GM18867 (cell line): Measurements from ENCODE around the gene FOXD2.

Source experiments
- ATAC-seq: cut with Tn5 transposase; IDR thresholded peaks from one replicate; pipeline ENCODE4 v1.9.1; 2021; ENCODE audit warnings: mild to moderate bottlenecking, moderate library complexity; ENCODE audit not compliant: unreplicated experiment

The FOXD2 gene

DNA sequence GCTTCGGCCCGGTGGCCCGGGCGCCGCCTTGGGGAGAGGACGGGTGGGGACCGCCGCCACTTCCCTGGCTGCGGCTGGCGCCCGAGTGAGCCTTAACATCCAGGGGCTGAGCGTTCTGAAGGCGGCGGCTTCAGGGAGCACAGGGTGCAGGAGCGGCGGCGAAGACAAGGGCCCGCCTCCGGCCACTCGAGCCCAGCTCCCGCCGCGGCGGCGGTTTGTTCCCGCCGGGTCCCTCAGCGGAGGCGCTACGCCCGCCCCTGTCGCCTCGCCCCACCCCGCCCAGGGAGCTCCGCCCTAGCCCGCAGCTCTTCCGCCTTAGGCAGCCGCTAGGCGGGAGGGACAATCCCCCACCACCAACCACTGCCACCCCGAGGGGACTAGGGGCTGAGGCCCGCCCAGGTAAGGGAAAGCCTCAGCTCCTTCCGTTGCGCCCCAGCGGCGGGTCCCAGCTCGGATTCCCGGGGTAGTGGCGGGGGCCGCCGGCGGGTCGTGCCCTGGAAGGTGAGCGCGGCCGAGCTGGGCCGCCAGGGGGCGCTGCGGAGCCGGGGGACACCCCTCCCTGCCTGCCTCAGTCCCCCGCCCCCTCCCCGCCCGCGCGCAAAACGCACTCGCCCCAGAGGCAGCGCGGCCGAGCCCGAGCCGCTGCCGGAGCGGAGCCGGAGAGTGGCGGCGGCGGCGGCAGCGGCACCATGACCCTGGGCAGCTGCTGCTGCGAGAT lies at the start of gene FOXD2:
Gene FOXD2 (plus strand): TSS at position 598 of the 718 bp plus-strand sequence. CDS start 92 bp downstream, at position 690.
- peak; percentile 85 for ATAC-seq

DNA sequence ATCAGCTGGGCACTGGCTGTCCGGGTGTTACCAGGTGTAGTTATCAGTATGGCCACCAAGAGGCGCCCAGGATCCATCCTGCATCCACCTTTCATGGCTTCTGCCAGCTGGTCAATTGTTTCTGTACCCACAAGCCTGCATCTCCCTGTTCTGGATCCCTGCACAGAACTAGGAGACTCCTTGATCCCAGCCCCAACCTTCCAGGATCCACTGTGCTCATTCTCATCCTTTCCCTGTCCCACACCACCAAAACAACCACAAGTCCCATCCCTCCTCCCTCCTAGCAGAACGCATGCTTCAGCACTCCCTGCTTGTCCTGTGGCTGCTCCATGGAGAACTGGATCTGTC lies 49.0 kb upstream of the FOXD2 start:
- peak; percentile 81 for ATAC-seq

DNA sequence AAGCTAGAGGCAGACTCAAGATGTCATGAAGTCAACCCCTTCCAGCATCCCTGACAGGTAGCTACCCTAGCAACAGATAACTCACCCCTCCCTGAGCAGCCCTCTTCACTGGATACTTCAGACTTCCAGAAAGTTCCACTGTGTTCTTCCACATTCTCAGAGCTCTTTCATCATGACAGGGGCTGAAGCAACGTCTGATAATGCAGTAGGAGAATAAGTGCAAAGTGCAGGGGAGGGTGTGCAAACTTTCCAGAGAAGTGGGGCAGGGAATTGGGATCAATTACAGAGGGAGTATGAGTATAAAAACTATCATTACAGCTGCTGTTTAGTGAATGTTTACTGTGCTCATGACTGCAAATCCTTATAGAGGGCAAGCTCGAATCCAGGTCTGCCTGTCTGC lies 48.1 kb upstream of the FOXD2 start:
- ATAC-seq, result no peak

DNA sequence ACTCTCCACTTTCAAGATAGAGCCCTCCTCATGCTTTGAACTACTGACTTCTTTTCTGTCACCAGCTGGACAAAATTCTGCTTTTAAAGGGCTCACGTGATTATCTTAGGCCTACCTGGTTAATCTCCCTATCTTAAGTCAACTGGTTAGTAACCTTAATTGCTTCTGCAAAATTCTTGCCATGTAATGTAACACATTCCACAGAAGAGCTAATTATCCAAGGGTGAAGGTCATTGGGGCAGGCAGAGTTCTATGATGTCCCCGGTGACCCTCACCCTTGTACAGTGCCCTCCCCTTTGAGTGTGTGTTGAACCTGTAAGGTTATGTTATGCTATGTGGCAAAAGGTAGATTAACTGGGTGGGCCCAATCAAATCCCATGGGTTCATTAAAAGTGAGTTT lies 47.0 kb upstream of the FOXD2 start:
- no peak for ATAC-seq

DNA sequence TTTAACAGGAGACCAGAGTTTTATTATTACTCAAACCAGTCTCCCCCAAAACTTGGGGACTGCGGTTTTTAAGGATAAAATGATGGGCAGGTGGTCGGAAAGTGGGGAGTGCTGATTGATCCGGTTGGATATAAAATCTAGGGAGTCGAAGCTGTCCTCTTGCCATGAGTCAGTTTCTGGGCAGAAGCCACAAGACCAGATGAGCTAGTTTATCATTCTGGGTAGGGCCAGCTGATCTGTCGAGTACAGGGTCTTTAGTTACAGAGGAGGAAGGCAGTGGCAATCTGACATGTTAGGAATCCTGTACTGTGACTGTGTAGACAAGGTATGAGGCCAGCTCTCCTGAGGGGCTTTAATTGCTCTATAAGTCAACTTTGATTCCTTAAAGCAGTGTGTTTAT lies 44.7 kb upstream of the FOXD2 start:
- no peak for ATAC-seq

DNA sequence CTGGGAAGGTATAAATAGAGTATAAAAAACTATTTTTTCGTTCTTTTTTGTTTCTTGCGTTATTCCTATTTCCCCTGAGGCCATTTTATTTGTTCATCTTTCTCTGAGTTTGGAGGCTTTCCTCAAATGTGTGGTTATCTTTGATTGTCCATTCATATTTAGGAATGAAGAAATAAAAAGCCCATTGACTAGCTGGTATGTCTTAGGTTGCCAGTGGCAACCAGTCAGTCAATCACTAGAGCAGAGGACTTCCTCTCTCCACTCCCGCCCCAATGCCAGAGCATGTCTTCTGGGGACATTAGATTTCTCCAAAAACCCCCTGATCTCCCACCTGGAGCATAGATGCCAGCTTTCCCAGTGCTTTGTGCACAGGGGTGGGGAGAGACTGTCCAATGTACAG lies 42.4 kb upstream of the FOXD2 start:
- no peak for ATAC-seq

DNA sequence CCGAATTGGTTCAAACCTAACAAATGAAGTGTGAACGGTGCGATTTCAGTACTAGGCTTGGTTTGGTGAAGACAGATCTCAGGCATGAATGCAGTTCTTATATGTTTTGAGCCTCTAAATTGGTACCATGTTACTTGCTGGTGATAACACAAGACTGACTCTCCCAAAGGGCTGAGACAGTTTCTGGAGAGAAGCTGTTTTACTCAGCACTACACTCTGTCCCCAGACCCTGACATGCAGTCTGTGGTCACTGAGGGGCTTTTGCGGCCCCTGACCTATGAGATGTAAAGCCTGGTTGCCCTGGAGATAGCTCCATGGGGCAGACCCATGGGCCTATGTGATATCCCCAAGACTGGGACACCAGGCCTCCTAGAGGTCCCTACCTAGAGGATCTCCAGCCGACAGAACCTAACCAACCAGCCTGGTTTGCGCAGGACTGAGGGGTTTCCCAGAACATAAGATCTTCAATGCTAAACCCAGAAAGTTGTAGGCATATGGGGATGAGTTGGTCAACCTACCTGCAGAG lies 41.1 kb upstream of the FOXD2 start:
- ATAC-seq, result no peak

DNA sequence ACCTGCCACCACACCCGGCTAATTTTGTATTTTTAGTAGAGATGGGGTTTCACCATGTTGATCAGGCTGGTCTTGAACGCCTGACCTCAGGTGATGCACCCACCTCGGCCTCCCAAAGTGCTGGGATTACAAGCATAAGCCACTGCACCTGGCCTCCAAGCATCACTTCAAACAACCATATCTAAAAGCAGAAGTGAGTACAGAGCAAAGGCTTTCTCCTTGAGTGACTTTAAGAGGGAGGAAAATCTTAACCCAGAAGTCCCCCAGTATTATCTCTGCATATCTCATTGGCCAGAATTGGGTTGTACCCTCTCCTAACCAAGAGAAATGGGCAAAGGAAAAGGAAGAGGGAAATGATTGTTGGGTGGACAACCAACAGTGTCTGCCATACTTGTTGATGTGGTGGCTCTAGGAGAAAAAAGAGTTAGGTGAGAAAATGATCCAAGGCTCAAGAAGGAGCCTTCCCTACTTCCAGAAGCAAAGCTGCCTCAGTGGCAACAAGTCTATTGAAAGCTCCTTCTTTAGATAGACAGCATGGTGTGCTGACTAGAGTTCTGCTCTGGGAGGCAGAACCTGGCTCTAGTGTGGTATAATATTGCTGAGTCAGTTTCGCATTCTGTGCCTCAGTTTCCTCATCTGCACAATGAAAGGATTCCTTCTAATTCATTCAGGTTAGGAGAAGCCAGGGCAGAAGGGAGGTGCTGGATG lies 38.6 kb upstream of the FOXD2 start:
- no peak for ATAC-seq

DNA sequence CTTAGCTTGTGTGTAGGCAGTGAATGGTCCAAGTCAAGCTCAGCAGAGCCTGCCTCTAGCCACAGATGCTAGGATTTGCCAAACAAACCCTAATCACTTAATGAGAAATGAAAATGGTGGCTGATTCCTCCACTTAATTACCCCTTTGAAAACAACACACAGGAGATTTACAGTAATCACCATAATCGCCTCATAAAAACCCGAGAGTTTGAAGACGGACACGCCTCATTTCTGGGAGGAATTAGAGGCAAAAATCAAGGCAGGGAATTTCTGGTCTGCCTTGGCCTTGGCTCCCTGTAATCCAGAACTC lies 38.0 kb upstream of the FOXD2 start:
- no peak for ATAC-seq

DNA sequence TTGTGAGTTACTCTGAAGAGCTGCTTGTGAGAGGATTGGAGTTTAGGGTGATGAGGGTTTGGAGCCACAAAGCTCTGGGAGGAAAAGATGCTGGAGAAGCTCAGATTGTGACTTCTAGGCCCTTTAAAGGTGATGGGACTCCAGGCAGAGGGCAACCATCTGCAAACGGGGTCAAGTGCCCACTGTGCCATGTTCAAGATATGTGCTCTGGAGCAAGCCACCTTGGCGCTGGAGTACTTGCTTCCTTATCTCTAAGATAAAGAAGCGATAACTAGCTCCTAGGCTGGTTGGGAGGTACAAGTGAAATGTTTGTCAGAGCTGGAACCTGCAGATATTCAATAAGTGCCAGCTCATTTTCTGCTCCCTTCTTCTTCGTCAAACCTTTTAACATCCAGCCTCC lies 36.1 kb upstream of the FOXD2 start:
- ATAC-seq, result no peak

DNA sequence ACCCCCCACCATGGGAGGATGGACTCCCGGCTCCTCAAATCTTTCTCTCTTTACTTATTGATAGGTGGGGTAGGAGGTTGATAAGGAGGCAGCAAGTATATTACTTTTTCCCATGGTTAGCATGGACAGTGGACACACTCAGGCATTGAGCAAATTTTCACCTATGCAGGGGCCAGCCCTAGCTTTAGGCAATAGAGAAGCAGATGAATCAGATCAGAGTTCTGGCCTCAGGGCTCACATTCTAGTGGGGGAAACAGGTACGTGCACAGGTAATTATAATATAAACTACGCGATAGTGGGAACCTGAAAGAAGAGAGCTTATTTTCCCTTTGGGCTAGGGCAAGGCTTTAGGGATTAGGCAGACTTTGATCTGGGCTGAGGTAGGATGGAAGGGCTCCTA lies 35.3 kb upstream of the FOXD2 start:
- no peak for ATAC-seq

DNA sequence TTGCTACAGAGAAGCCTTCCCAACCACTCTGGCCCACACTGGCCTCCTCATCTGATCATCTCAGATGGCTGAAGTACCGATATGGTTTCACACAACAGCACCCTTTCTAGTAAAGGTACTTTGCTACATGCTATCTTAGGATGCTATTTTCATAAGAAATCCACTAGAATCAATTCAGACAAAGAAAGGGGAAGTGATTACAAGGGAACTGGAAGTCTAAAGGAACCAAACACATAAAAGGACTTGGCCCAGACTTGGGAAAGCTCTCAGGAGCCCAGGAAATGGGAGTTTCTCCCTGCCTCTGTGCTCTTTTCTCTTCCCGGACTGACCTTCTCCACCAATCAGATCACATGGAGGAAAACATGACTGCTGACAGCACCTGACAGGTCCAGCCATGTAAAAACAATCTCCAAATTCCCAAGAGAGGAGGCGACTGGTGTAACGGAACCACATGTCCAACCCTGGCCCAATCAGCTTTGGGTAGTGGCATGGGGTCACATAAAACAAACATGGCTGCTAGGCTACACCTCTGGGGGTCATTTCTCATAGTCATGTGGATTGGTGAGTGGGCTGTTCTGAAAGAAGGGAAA lies 34.4 kb upstream of the FOXD2 start:
- ATAC-seq, result no peak

DNA sequence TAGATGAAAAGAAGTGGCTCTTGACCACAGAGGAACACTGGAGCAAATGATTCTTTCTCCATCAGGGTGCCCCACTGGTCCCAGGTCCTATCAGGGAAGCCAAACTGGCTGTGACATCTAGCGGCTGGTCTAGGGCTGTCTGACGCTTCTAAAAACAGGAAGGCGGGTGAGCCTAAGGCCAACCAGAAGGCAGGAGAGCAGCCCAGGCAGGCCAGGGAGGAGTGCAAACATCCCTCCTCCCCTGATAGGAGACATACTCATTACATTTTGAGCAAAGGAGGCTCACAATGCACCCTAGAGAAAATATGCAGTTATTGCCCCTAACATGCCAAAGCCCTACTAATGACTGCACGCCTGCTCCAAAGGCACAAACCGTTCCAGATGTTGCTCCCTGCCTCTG lies 32.1 kb upstream of the FOXD2 start:
- no peak for ATAC-seq

DNA sequence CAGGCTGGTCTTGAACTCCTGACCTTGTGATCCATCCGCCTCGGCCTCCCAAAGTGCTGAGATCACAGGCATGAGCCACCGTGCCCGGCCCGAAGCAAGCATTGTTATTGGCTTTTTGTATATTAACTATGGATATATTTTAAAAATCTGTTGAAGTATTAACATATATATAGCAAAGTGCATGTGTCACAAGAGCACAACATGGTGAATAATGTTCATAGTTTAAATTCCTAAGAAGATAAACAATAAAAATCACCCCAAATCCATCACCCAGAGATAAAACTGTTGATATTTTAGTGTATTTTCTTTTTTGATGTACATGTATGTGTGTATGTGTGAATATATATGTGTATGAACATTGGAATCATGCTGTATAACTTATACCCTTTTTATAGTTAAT lies 30.9 kb upstream of the FOXD2 start:
- no peak for ATAC-seq

DNA sequence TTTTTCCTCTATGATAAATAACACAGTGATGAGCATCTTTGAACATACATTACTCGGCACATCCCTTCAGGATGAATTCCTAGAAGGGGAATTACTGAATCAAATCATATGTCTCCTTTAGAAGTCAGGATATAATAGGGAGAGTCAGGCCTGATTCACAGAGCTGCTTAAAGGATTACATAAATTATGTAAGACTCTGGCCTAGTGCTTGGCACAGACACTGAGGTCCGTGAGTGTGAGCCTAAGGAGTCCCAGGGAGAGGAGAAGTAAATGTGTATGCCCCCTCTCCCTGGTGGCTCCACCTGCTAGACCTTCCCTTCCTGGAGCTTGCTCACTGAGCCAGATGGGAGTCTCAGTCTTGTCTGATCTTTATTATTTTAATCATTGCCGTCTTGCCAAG lies 30.4 kb upstream of the FOXD2 start:
- no peak for ATAC-seq

DNA sequence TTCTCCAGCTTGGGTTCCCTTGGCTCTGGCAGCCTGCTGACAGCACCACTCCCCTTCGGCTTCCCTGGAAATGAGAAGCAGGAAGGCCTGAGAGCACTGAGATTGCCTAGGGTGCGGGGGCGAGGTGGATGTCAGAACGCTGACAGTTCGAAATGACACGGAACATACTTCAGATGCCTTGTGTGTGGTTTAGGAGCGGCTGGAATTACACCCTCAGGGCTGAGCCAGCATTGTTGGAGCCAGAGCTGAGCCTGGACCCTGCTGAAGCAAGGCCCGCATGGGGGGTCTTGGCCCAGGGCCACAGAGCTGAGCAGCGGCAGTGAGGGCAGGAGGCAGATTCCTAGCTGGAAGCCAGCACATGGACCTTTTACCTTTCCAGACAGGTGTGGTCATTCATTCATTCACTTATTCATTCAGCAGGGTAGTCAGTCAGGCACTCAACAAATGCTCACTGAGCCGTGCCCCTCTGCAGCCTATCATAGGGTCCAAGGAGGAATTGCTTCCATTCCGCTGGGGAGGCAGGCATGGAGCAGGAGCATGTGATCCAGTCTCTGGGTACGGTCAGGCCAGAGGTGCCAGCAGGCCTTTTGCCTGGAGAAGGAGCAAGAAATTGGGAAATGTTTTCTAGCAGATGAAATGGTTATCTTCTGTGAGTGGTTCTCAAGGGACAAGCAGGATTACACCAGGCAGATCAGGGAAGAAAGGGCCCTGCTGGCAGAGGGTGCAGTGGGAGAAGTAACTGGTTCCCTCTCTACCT lies 28.4 kb upstream of the FOXD2 start:
- ATAC-seq, result no peak

DNA sequence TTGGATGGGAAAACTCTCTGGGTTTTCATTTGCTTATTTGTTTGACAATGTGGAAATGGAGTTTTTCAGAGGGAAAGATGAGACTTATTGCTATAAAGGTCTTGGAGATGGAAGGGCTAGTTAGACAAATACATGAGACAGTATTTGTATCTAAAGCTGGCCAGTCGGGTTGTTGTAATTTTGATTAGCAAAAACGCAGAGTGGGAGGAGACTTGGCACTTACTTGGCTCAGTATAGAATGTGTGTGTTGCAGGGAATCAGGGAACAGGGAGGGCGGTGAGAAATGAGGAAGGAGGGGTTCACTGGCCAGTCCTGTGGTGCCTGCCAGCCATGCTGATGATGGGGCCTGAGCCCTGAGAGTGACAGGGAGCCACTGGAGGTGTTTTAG lies 27.8 kb upstream of the FOXD2 start:
- ATAC-seq, result no peak

DNA sequence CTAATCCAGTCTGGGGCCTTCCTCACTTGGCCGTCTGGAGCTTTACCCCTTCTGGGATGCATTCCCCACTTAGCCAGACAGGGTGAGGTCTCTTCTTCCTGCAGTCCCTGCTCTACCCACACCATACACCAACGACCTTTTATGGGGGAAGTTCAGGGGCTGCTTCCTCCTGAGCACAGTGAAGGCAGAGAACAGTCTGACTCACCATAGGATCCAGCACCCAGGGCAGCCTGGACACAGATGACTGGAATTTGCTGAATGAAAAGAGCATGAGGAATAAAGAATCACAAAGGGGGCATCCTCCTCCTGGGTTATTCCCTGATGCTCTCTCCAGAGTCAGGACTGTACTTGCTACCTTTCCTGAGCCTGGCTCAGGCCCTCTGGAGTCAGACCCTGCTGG lies 26.4 kb upstream of the FOXD2 start:
- no peak for ATAC-seq

DNA sequence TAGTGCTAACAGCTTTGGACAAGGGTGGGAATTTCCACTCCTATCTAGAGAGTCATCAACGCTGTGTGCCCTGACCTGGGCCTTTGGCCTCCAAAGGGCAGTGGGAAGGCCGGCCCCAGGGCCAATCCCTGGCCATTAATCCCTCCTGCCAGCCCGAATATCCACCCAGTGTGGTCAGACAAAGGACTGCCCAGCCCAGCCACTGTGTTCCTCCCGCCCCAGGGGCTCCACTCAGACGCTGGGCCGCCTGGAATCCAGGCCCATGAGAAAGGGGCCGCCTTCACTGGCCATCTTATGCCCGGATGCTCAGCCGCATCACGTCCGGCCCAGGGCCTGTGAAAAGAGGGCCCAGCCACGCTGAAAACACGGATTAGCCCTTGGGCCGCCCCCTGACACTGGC lies 25.4 kb upstream of the FOXD2 start:
- ATAC-seq, result no peak

DNA sequence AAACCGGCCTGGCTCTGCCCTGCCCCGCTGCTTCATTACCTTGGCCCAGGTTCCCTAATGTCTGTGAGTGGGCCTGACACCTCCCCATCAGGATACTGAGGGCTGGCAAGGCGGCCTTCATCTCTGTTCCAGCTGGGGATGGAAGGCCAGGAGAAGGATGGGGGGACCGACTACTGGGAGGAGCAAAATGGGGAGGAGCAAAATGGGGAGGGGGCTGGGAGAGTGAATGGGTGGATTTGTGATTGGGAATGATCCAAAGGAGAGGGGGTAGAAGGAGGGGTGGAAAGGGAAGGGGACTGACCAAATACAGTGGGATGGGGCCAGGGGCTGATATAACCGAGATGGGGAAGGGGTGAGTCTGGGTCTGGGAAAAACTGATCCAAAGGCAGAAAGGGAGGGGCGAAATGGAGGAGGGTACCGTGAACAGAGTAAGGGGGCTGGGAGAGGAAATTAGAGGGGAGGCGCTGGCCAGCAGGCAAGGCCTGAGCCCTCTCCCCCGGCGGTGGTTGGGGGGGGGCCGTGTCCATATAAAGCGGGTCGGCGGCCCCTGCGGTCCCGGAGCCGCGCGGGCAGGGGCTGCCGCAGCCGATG lies 22.0 kb upstream of the FOXD2 start, which contains the start of gene FOXE3:
Gene FOXE3 (plus strand): TSS at position 558 of the 591 bp plus-strand sequence. CDS start 31 bp downstream, at position 589.
- ATAC-seq, result no peak
